H9 (cell line): ENCODE measurements around the gene TNFAIP8L3. TPM values are rescaled to one million over a fixed set of nuclear protein-coding genes. Genes with fewer than 3 reads are reported as not detected.
A peak's percentile ranks its signal among the peaks of the same experiment; 100 is the strongest.

ENCODE experiments used
- DNase-seq: peaks from one replicate; pipeline ENCODE4 v3.0.0-alpha.2; 2017
- H2AFZ ChIP-seq: one replicate; pipeline ENCODE4 v1.6.1; 2013; ENCODE audit warnings: mild to moderate bottlenecking, low read length, control low read depth, moderate library complexity
- H2AK5ac ChIP-seq: 2 replicates; pipeline ENCODE4 v1.6.1; 2013; ENCODE audit warnings: low read length, control low read depth, mixed read lengths; ENCODE audit not compliant: insufficient read length
- H2BK120ac ChIP-seq: one replicate; pipeline ENCODE4 v1.6.1; 2013; ENCODE audit warnings: low read depth, mild to moderate bottlenecking, low read length, control low read depth, inconsistent platforms; ENCODE audit not compliant: poor library complexity, severe bottlenecking
- H2BK12ac ChIP-seq: 2 replicates; pipeline ENCODE4 v1.6.1; 2013; ENCODE audit warnings: low read length, control low read depth, mixed read lengths, low read depth; ENCODE audit not compliant: insufficient read length
- H2BK15ac ChIP-seq: 2 replicates; pipeline ENCODE4 v1.6.1; 2013; ENCODE audit warnings: low read depth, low read length, control low read depth
- H2BK20ac ChIP-seq: one replicate; pipeline ENCODE4 v1.6.1; 2013; ENCODE audit warnings: low read depth, mild to moderate bottlenecking, low read length, control low read depth, inconsistent platforms; ENCODE audit not compliant: poor library complexity, severe bottlenecking
- H2BK5ac ChIP-seq: 2 replicates; pipeline ENCODE4 v1.6.1; 2013; ENCODE audit warnings: low read length, control low read depth, mixed read lengths; ENCODE audit not compliant: insufficient read length
- H3K14ac ChIP-seq: 2 replicates; pipeline ENCODE4 v1.6.1; 2013; ENCODE audit warnings: low read length, control low read depth; ENCODE audit not compliant: insufficient read depth
- H3K18ac ChIP-seq: 2 replicates; pipeline ENCODE4 v1.6.1; 2013; ENCODE audit warnings: low read depth, mild to moderate bottlenecking, mixed read lengths, low read length, control low read depth; ENCODE audit not compliant: insufficient read length
- H3K23ac ChIP-seq: 2 replicates; pipeline ENCODE4 v1.6.1; 2013; ENCODE audit warnings: low read length, control low read depth, mixed read lengths, low read depth; ENCODE audit not compliant: insufficient read length
- H3K23me2 ChIP-seq: 2 replicates; pipeline ENCODE4 v1.6.1; 2013; ENCODE audit warnings: low read depth, mild to moderate bottlenecking, mixed read lengths, low read length, control low read depth; ENCODE audit not compliant: insufficient read length, poor library complexity, severe bottlenecking
- H3K27ac ChIP-seq: 2 replicates; pipeline ENCODE4 v1.5.1; 2013; ENCODE audit warnings: low read length, control low read depth, mixed read lengths, low read depth; ENCODE audit not compliant: insufficient read length
- H3K27me3 ChIP-seq: 2 replicates; pipeline ENCODE4 v1.6.1; 2013; ENCODE audit warnings: low read length, control low read depth, inconsistent platforms; ENCODE audit not compliant: insufficient read depth
- H3K4ac ChIP-seq: 2 replicates; pipeline ENCODE4 v1.6.1; 2013; ENCODE audit warnings: low read depth, mild to moderate bottlenecking, control low read depth, inconsistent platforms, low read length, moderate library complexity
- H3K4me1 ChIP-seq: 2 replicates; pipeline ENCODE4 v1.6.1; 2013; ENCODE audit warnings: low read length, control low read depth, inconsistent platforms; ENCODE audit not compliant: insufficient read depth
- H3K4me2 ChIP-seq: 2 replicates; pipeline ENCODE4 v1.6.1; 2013; ENCODE audit warnings: low read length, control low read depth, mixed read lengths; ENCODE audit not compliant: insufficient read length, insufficient read depth
- H3K56ac ChIP-seq: 2 replicates; pipeline ENCODE4 v1.6.1; 2013; ENCODE audit warnings: low read depth, mild to moderate bottlenecking, mixed read lengths, low read length, control low read depth; ENCODE audit not compliant: insufficient read length
- H3K79me1 ChIP-seq: 2 replicates; pipeline ENCODE4 v1.6.1; 2013; ENCODE audit warnings: low read depth, mild to moderate bottlenecking, moderate library complexity, low read length, control low read depth, inconsistent platforms; ENCODE audit not compliant: insufficient read depth, poor library complexity, severe bottlenecking
- H3K79me2 ChIP-seq: 2 replicates; pipeline ENCODE4 v1.6.1; 2013; ENCODE audit warnings: low read length, control low read depth, inconsistent platforms; ENCODE audit not compliant: insufficient read depth
- H3K9ac ChIP-seq: 2 replicates; pipeline ENCODE4 v1.6.1; 2013; ENCODE audit warnings: low read length, control low read depth, mixed read lengths; ENCODE audit not compliant: insufficient read length; ENCODE audit errors: extremely low read depth
- H3K9me3 ChIP-seq: one replicate; pipeline ENCODE4 v1.6.1; 2013; ENCODE audit warnings: low read depth, low read length, inconsistent platforms; ENCODE audit not compliant: control insufficient read depth
- H3T11ph ChIP-seq: one replicate; pipeline ENCODE4 v1.6.1; 2013; ENCODE audit warnings: mild to moderate bottlenecking, low read length, control low read depth, inconsistent platforms
- H4K20me1 ChIP-seq: one replicate; pipeline ENCODE4 v1.6.1; 2013; ENCODE audit not compliant: control insufficient read depth, insufficient read length, insufficient read depth
- H4K5ac ChIP-seq: 2 replicates; pipeline ENCODE4 v1.6.1; 2013; ENCODE audit warnings: low read depth, mild to moderate bottlenecking, mixed read lengths, low read length, control low read depth; ENCODE audit not compliant: insufficient read length
- H4K8ac ChIP-seq: replicated peaks from 2 replicates; pipeline ENCODE4 v1.6.1; 2013; ENCODE audit warnings: low read length, control low read depth, mixed read lengths, low read depth; ENCODE audit not compliant: insufficient read length
- H4K91ac ChIP-seq: 2 replicates; pipeline ENCODE4 v1.6.1; 2013; ENCODE audit warnings: low read depth, mild to moderate bottlenecking, moderate library complexity, mixed read lengths, low read length, control low read depth; ENCODE audit not compliant: insufficient read length
- H3K27ac Mint-ChIP-seq, 3 experiments: 2 replicates in 2 of 3; 3 replicates in 1 of 3; pipeline ENCODE4 v1.8.0; 2020 to 2021; ENCODE audit warnings: mixed read lengths in 3 of 3, mild to moderate bottlenecking in 1 of 3, moderate library complexity in 1 of 3
- H3K27me3 Mint-ChIP-seq: 2 replicates; pipeline ENCODE4 v1.8.0; 2021; ENCODE audit warnings: low read depth, mild to moderate bottlenecking, moderate library complexity, mixed read lengths
- H3K36me3 Mint-ChIP-seq, 3 experiments: 2 replicates in 2 of 3; 3 replicates in 1 of 3; pipeline ENCODE4 v1.8.0; 2020 to 2021; ENCODE audit warnings: low read depth in 3 of 3, mixed read lengths in 3 of 3; ENCODE audit not compliant: insufficient read depth in 1 of 3
- H3K4me1 Mint-ChIP-seq, 2 experiments: 2 replicates each; pipeline ENCODE4 v1.8.0; 2020; ENCODE audit warnings: mixed read lengths in 2 of 2
- H3K4me3 Mint-ChIP-seq, 2 experiments: 2 replicates in 1 of 2; 3 replicates in 1 of 2; pipeline ENCODE4 v1.8.0; 2020 to 2021; ENCODE audit warnings: mild to moderate bottlenecking in 2 of 2, mixed read lengths in 2 of 2, moderate library complexity in 1 of 2
- H3K9me3 Mint-ChIP-seq, 2 experiments: 2 replicates in 1 of 2; 3 replicates in 1 of 2; pipeline ENCODE4 v1.8.0; 2020; ENCODE audit warnings: mild to moderate bottlenecking in 2 of 2, mixed read lengths in 2 of 2, moderate library complexity in 1 of 2
- WGBS: extraction: QIAGEN DNeasy Blood & Tissue Kit; methylation state at CpG from one replicate; pipeline ENCODE4 v1.1.7; 2013; ENCODE audit warnings: missing lambda C conversion rate, low lambda C conversion rate, mixed read lengths; ENCODE audit not compliant: insufficient read length; ENCODE audit errors: extremely low coverage; 5-methylcytosine and 5-hydroxymethylcytosine counted together
- total RNA-seq: library from RNA; stranded (reverse); gene quantifications from 2 replicates; pipeline ENCODE4 v1.2.1, GENCODE V29; 2021
- TF ChIP-seq, protein P1 (sequence below): fragments of 200-600 bp; sonication (generic); conservative IDR thresholded peaks from 3 replicates; pipeline ENCODE4 v1.8.0; 2021; ENCODE audit warnings: antibody characterized with exemption, mild to moderate bottlenecking

TNFAIP8L3 gene
- total RNA-seq, 1 experiment from 2014 or later, result 0.22 TPM

DNA sequence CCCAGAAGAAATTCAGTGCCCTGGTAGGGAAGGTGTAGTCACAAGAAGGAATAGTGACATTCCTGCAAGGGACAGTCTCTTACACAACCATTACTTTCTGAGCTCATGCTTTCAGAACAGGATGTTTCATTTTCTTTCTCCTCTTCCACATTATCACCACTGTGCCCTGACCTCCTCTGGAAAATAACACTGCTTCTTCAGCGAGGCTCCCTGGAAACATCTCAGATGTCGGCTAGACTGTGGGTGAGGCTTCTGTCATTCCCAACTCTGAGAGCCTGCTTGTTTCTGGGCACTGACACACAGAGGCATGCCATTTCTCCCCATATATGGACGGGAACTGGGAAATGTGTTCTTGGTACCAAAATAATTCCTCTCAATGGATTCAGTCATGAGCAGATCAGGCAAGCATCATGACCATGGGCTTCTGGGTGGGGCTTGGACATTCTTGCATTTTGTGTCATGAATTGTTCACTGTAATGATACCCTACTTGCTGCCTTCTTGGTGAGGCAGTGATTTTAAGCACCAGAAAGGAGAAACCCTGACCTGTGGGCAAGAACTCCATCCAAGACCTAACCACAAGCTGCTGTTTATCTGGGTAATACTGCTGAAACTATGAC is 14.3 kb upstream of the TNFAIP8L3 start:
- H2AFZ ChIP-seq, result no peak overlapping the region
- H2BK5ac ChIP-seq, result no peak overlapping the region
- no peaks in the 10 kb centered on the region for H3K4me1 ChIP-seq
- H3K56ac ChIP-seq, result no peak overlapping the region
- Mint-ChIP-seq H3K27me3 (peaks cover 3% of the 10 kb centered on the region), H3K27ac (peak overlapping the region in 1 of 3 experiments; percentile 50; a peak in 1 of 7 replicates), H3K4me1 (peaks cover 17 to 22% of the 10 kb centered on the region in 2 experiments), H3K36me3 (no peaks in the 10 kb centered on the region), H3K9me3 (no peaks in the 10 kb centered on the region), H3K4me3 (no peak overlapping the region)
- H3K79me2 ChIP-seq, result no peaks in the 10 kb centered on the region
- no peak overlapping the region for H3K4me2 ChIP-seq
- no CpG with 5 or more reads among the region's 3 CpGs for WGBS
- no peak overlapping the region for H3K4ac ChIP-seq
- H4K5ac ChIP-seq, result no peak overlapping the region
- no peak overlapping the region for H3K18ac ChIP-seq
- H2BK120ac ChIP-seq, result no peak overlapping the region
- no peak overlapping the region for H3K23ac ChIP-seq
- no peak for DNase-seq
- no peaks in the 10 kb centered on the region for H3K9me3 ChIP-seq
- H4K8ac ChIP-seq, result no peak overlapping the region
- H2AK5ac ChIP-seq, result no peak overlapping the region
- no peak overlapping the region for H3T11ph ChIP-seq
- no peak overlapping the region for H4K91ac ChIP-seq
- H3K9ac ChIP-seq, result no peak overlapping the region
- H3K79me1 ChIP-seq, result no peaks in the 10 kb centered on the region
- TF ChIP-seq, protein P1, sequence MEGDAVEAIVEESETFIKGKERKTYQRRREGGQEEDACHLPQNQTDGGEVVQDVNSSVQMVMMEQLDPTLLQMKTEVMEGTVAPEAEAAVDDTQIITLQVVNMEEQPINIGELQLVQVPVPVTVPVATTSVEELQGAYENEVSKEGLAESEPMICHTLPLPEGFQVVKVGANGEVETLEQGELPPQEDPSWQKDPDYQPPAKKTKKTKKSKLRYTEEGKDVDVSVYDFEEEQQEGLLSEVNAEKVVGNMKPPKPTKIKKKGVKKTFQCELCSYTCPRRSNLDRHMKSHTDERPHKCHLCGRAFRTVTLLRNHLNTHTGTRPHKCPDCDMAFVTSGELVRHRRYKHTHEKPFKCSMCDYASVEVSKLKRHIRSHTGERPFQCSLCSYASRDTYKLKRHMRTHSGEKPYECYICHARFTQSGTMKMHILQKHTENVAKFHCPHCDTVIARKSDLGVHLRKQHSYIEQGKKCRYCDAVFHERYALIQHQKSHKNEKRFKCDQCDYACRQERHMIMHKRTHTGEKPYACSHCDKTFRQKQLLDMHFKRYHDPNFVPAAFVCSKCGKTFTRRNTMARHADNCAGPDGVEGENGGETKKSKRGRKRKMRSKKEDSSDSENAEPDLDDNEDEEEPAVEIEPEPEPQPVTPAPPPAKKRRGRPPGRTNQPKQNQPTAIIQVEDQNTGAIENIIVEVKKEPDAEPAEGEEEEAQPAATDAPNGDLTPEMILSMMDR, result no peak
- no peak overlapping the region for H3K27ac ChIP-seq
- no peak overlapping the region for H3K14ac ChIP-seq
- no peak overlapping the region for H2BK20ac ChIP-seq
- no peaks in the 10 kb centered on the region for H3K27me3 ChIP-seq
- H3K23me2 ChIP-seq, result no peaks in the 10 kb centered on the region
- no peak overlapping the region for H2BK12ac ChIP-seq
- H4K20me1 ChIP-seq, result no peaks in the 10 kb centered on the region
- H2BK15ac ChIP-seq, result no peak overlapping the region
